HPDE6-E6E7 (cell line): ENCODE results near the gene PIH1D1.

Source experiments
- DNase-seq: peaks from one replicate; pipeline ENCODE4 v3.0.0; 2011; ENCODE audit warnings: missing footprints; ENCODE audit errors: extremely low spot score

Gene PIH1D1

DNA sequence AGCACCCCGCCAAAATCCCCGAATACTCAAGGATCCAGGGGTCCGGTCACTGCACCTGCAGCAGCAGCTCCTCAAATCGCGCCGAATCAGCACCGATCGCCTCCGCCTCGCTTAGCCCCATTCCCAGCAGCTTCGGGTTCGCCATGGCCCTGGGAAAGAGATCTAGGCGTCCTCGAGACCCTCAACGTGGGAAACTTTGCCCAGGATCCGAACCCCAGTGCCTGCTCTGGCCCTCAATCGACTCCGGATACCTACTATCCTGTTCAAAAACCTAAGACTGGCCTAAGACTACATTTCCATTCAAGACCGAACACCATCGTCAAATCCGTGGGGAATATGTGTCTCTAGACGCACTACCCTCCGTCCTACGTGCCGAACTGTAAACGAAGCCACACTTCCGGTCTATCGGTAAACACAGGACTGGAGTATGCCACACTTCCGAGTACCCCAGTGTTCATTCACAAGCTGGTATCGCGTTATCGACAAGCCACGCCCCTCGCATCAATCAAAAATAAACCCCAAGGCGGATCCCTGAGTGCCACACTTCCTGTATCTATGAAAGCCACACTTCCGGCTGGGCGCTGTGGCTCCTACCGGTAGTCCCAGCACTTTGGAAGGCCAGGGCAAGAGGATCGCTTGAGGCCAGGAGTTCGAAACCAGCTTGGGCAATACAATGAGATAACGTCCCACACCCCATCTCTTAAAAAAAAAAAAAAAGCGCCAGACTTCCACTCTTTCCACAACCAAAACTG is at the start of gene PIH1D1:
PIH1D1 (minus strand) TSS at position 385 of the 752 bp plus-strand sequence; CDS start at position 145, 240 bp downstream.
- peak; percentile 94 for DNase-seq

DNA sequence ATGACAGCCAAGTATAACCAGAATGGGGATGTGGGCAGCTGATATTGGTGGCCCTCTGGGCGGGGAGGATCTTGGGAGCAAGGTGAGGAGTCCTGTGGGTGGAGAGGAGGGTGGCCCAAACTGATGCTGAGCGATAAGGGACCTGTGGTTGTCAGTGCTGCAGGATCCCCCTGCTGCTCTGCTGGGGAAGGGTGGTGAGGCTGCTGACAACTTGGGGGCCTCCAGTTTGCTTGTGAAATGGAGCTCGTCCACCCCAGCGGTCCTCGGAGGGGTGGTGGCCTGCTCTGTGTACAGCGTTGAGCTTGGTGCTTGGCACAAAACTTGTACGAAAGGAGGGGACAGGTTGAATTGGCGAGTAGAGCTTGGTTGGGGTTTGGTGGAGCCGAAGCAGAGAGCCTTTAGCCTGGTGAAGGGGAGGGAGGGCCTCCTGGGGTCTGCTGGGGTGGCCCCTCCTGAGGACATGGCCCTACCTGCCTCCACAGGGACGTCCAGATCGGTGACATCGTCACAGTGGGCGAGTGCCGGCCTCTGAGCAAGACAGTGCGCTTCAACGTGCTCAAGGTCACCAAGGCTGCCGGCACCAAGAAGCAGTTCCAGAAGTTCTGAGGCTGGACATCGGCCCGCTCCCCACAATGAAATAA is 47.5 kb upstream of the PIH1D1 start:
- DNase-seq = no peak

DNA sequence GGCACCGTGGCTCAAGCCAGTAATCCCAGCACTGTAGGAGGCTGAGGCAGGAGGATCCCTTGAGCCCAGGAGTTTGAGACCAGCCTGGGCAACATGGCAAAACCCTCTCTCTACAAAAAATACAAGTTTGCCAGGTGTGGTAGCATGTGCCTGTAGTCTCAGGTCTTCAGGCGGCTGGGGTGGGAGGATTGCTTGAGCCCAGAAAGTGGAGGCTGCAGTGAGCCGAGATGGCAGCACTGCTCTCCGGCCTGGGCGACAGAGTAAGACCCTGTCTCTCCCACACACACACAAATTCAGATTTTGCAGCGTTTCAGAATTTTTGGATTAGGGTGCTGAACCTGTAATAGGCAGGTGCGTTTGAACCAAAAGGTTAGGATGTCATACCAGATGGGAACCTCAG is 46.9 kb upstream of the PIH1D1 start:
- no peak for DNase-seq

DNA sequence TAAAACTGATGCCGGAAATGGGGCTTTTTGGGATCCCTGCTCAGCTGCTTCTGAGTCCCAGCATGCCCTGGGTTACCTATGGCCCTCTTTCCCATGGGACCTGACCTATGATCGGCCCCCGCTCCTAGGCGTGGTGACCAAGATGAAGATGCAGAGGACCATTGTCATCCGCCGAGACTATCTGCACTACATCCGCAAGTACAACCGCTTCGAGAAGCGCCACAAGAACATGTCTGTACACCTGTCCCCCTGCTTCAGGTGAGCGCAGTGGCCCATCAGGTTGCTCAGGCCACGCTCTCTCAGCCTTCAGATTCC is 46.1 kb upstream of the PIH1D1 start:
- DNase-seq = no peak

DNA sequence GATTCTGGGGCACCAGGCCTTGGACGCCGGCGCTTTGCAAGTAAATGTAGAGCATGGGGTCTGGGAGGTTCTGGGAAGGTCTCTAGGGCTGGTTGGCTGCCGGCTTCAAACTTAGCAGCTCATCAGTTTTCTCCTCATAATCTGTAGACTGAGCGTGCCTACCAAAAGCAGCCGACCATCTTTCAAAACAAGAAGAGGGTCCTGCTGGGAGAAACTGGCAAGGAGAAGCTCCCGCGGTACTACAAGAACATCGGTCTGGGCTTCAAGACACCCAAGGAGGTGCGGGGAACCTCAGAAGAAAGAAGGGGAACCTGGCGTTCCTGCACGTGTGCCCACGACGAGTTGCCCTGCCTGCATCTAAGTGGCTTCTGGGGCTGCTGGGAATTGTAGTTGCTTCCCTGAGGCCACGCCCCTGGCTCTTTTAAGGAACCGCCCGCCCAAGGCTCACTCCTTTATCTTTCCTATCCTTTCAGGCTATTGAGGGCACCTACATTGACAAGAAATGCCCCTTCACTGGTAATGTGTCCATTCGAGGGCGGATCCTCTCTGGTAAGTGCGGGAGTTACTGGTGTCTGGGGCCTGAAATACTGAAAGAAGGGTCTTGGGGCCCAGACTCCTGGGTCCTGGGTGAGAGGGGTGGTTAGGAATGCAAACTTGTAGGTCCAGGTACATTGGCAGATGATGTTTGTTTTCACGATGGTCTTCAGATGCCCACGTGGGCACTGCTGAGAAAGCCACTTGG is 45.6 kb upstream of the PIH1D1 start:
- no peak for DNase-seq

DNA sequence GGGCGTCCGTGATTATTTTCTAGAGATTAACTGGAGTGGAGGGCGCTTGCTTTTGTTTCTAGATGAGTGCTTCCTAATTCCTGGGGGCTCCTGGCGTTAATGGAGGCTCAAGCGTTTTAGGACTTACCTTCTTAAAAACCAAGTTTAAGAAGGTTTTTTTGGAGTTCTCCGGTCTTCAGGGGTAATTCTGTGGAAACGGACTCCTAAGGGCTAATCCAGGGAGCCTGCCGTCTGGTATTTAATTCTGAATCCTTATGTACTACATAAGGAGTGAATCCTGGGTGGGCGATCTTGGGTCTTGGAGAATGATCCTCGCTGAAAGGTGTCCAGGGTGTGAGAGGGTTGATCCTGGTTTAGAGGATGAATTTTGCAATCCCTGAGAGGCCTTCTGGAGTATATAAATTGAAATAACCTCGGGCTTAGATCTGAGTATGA is 45.0 kb upstream of the PIH1D1 start:
- no peak for DNase-seq

DNA sequence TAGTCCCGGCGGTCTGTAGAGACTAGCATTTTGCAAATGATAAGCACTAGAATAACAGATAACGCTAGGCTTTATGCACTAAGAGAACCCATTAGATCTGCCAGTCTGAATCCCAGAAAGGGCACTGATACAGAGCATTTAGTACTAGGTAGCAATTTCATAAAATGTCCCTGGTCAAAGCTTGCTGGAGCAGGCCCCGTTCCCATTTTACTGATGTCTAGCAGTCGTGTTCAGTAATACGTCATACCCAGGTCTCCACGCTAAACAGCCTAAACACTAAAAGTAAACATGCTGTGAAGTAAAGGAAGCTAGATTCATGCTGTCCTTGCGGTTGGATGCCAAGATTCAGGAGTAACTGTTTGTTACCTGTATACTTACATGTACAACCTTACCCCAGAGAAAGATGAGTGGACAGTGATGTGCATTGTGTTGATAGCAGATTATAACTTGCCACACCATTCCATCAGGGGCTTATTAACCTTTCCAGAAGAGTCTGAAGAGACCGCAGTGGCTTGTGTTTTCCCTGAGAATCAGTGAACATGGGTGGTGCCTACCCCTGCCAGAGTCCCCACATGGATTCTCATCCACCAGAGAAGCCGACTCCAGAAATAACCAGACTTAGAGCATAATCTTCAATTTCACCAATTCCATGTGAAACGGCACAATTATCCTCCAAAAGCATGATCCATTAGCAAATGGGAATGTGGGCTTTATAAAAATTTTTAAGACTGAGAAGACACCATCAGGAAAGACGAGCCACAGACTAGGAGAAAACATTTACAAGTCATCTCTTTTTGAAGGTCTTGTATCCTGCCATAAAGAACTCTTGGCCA is 41.2 kb upstream of the PIH1D1 start:
- no peak for DNase-seq

DNA sequence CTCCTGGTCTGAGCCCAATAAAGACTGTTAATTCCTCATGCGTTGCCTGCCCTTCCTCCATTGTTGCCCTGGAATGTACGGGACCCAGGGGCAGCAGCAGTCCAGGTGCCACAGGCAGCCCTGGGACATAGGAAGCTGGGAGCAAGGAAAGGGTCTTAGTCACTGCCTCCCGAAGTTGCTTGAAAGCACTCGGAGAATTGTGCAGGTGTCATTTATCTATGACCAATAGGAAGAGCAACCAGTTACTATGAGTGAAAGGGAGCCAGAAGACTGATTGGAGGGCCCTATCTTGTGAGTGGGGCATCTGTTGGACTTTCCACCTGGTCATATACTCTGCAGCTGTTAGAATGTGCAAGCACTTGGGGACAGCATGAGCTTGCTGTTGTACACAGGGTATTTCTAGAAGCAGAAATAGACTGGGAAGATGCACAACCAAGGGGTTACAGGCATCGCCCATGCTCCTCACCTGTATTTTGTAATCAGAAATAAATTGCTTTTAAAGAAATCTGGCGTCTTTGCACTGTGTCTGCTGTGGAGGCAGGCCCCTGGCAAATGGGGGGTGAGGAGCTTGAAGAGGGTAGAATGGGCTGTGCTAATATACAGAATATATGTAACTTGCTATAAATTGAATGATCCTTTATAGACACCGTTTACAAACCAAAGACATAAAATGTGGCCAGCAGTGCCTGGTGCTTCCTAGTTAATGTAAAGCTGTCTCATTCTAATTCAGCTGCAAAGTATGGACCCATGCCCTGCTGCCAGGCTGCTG is 40.4 kb upstream of the PIH1D1 start:
- DNase-seq = no peak

DNA sequence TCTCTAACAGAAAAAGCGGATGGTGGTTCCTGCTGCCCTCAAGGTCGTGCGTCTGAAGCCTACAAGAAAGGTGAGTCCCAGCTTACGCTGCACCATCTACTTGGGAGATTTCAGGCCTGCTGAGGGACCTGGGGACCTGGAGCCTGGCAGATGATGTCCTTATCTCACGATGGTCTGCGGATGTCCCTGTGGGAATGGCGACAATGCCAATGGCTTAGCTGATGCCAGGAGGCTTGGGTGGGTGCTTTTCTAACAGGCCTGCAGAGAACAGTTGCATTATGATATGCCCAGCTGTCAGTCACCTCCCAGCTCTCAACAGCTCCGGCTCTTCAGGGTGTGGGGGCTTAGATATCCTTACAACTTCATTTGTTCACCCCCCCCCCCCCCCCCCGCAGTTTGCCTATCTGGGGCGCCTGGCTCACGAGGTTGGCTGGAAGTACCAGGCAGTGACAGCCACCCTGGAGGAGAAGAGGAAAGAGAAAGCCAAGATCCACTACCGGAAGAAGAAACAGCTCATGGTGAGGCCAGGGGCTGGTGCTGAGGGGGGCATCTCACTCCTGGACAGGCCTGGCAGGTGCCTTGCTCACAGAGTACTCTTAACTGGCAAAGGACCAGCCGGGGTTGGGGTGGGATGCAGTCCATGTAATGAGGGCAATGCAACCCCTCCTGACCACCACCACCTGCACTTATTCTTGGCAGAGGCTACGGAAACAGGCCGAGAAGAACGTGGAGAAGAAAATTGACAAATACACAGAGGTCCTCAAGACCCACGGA is 39.6 kb upstream of the PIH1D1 start:
- DNase-seq = no peak

DNA sequence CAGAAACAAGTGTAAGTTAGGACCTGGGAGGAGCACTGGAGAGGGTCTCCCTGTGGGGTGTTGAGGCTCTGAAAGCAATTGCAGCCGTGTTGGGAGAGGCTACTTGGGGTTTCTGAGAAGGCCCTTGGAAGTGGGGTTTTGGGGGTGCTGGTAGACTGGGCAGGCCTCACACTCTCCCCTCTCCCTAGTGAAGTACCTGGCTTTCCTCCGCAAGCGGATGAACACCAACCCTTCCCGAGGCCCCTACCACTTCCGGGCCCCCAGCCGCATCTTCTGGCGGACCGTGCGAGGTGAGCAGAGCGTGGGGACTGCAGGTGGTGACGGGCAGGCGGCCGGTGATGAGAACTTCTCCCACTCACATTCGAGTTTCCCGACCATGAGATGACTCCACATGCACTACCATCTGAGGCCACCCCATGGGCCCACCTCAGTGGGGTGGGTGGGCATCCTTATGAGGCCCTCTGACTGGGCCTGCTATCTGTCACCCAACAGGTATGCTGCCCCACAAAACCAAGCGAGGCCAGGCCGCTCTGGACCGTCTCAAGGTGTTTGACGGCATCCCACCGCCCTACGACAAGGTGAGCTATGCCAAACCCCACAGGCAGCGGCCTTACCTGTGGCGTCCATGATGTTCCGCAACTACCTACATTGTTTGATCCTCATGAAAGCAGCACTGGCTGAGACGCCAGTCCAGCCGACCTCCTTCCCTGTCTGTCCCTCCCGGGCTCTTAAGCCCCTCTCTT is 38.8 kb upstream of the PIH1D1 start:
- no peak for DNase-seq

DNA sequence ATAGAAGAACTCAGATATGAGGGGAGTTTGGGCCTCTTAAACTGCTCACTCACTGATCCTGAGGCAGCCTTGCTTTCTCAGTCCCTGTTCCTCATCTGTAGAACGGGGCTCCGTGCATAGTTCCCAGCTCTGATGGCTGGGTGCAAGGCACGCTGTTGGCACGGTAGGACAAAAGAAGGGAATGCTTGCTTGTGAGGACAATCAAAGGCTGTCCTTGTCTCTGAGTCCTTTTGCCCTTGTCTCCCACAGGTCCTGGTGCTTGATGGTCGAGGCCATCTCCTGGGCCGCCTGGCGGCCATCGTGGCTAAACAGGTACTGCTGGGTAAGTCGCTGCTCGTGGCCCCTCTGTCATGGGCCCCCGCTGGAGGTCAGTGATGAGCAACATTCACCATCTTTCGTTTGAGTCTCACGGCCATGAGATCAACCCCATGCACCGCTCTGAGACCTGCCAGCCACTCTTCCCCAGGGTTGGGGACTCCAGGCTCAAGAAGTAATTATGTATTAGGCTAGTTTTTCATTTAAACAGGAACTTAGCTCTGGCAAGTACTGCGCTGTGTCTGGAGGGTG is 38.1 kb upstream of the PIH1D1 start:
- DNase-seq = no peak

DNA sequence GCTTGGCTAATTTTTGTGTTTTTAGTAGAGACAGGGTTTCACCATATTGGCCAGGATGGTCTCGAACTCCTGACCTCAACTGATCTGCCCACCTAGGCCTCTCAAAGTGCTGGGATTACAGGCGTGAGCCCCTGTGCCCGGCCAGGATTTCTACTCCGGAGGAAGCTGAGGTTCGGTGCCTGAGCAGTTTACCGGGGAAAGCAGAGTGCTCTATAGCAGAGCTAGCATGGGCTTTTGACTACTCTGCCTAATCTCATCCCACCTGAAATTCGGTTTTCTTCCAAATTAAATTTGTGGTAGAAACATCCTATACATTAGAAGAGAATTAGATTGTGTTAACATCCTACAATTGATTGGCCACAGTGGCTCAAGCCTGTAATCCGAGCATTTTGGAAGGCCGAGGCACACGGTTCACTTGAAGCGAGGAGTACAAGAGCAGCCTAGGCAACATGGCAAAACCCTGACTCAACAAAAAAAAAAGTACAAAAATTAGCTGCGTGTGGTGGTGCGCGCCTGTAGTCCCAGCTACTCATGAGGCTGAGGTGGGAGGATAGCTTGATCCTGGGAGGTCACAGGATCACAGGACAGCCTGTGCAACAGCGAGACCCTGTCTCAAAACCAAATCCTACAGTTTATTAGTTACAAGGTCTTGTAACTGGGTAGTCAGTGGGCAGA is 37.4 kb upstream of the PIH1D1 start:
- DNase-seq = no peak

DNA sequence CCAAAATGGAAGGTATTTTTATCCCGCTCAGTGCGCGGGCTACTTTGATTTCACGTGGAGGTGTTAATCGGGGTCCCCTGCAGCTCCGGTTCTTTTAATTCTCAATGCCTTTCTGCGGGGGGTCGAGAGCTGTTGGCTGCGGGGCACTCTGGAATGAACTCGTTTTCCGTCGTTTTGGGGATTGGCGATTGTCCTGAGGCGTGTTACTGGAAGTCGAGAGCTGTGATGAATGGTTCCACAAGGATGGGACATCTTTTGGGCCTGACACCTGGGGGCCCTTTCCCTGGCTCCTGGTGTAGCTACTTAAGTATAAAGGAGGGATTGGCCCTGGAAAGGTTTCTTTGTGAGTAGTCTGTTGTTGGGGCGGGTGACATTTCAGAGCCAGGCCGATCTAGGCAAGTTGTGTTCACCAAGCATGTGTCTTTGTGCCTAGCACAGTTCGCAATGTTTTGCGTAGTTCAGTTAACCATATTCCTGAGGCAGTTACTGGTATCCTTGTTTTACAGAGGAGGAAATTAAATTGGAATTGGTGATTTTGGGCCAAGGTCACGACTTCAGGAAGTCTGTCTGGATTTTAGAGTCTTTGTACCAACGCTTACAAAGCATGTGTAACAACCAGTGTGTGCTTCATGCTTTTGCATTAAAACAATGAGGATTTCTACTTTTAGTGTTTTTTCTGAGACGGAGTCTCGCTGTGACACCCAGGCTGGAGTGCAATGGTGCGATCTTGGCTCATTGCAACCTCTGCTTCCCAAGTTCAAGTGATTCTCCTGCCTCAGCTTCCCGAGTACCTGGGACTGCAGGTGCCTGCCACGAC is 36.6 kb upstream of the PIH1D1 start:
- no peak for DNase-seq

DNA sequence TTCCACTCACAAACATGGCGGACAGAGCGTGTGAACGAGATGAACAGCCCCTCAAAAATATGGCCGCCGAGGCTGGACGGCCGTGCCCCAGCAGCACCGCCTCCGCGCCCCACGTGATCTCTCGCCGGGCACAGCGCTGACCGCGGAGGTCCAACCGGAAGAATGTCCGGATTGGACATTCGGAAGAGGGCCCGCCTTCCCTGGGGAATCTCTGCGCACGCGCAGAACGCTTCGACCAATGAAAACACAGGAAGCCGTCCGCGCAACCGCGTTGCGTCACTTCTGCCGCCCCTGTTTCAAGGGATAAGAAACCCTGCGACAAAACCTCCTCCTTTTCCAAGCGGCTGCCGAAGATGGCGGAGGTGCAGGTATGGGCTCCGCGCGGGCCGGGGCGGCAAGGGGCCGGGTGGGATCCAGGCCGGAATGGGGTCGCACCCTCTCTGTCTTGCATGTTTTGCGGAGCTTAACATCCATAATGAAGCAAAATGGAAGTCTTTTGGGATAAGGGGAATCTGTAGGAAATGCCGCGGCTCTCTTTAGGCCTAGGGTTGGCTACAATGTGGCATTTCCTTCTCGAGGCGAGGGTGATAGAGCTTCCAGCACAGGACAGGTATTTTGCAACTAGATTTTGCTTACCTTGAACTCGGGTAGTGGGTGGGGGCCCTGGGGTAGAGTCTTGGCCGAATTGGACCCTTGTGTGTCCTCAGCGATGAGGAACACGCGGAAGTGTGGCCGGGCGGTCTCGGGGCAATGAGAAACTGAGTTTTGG is 35.8 kb upstream of the PIH1D1 start, which contains the start of gene RPL13A:
RPL13A (plus strand) TSS at position 332 of the 769 bp plus-strand sequence; CDS start at position 354, 22 bp downstream.
- peak; percentile 98 for DNase-seq

DNA sequence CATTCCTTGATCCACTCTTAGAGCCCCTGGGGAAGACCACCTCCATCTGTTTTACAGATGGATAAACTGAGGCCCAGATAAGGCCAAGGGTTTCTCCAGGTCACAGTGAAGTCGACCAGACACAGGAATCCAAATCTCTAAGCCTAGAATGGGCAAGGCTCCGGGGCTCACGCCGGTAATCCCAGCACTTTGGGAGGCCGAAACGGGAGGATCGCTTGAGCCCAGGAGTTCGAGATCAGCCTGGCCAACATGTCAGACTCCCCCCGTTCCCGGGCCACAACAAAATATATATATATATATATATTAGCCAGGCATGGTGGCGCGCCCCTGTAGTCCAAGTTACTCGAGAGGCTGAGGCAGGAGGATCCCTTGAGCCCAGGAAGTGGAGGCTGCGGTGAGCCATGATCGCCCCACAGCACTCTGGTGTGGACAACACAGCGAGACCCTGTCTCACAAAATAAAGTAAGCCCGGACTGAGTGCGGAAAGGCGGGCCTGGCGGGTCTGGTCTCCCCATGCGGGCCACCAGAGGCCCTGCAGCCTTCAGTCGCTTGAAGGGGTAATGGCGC is 35.2 kb upstream of the PIH1D1 start:
- DNase-seq = no peak

DNA sequence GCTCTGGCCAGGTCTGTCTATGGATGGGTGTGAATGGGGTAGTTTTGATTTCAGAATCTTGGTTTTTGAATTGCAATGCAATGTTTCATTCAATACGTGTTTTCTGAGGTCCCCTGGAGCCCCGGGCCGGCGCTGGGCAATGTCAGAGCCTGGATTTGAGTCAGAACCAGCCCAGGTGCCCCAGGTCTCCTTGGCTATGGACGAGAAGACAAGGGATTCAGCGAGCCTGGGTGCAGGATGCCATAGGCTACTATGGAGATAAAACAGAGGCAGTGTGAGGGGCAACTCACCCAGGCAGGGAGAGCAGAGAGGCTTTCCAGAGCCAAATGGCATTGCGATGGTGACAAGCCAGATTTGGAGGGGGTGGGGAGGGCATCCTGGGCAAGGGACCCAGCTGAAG is 34.6 kb upstream of the PIH1D1 start:
- no peak for DNase-seq
